Stimulated activated CD4-positive, alpha-beta T cell treated with anti-CD3 and anti-CD28 coated beads, TNF-alpha, amount 100 ng/mL, for 24 hours (primary cell): ENCODE measurements around the gene WFDC11.
A peak's percentile ranks its signal among the peaks of the same experiment; 100 is the strongest.
"Not testable (repeated sequence)": the region's sequence is repeated elsewhere in the genome, so short reads cannot be mapped to it uniquely, and the experiment has no call there.

Experiments used
- DNase-seq, 3 experiments: peaks; one replicate each; pipeline ENCODE4 v3.0.0-alpha.2; 2020; ENCODE audit warnings: low read depth in 3 of 3

Gene WFDC11

GRCh38 chr20:45670139-45670538 lies at the start of gene WFDC11:
WFDC11 (minus strand) TSS chr20:45670239; CDS start chr20:45650600, 19,639 bp downstream.
- DNase-seq: no peak

- not testable (repeated sequence) for DNase-seq
Observed at GRCh38 chr20:45716141-45716688, 46.2 kb upstream of the WFDC11 start.

- no peak for DNase-seq
Observed at GRCh38 chr20:45704969-45705637, 35.1 kb upstream of the WFDC11 start, which contains the start of gene WFDC10B. WFDC10B (minus strand) TSS chr20:45705019; CDS start chr20:45685992, 19,027 bp downstream.

GRCh38 chr20:45701873-45702272 lies 31.8 kb upstream of the WFDC11 start, which contains the start of gene WFDC13:
WFDC13 (plus strand) TSS chr20:45702038; CDS start chr20:45702124, 86 bp downstream.
- DNase-seq: no peak

- DNase-seq: no peak
Observed at GRCh38 chr20:45701104-45701503, 31.1 kb upstream of the WFDC11 start.

GRCh38 chr20:45695496-45695895 lies 25.5 kb upstream of the WFDC11 start:
- no peak for DNase-seq

GRCh38 chr20:45693346-45693745 lies 23.3 kb upstream of the WFDC11 start:
- DNase-seq: not testable (repeated sequence)

GRCh38 chr20:45685896-45686295 lies 15.9 kb upstream of the WFDC11 start:
- DNase-seq: no peak

GRCh38 chr20:45679650-45680049 lies 9.6 kb upstream of the WFDC11 start:
- DNase-seq: no peak

- DNase-seq: no peak
Observed at GRCh38 chr20:45672765-45673164, 2.7 kb upstream of the WFDC11 start.

GRCh38 chr20:45657038-45657437 lies 13.0 kb downstream of the WFDC11 start:
- DNase-seq: not testable (repeated sequence)

- DNase-seq: not testable (repeated sequence)
Observed at GRCh38 chr20:45651726-45652125, 18.3 kb downstream of the WFDC11 start.

GRCh38 chr20:45649312-45649863 lies 20.7 kb downstream of the WFDC11 start:
- no peak for DNase-seq

- no peak for DNase-seq
Observed at GRCh38 chr20:45647441-45648050, 22.5 kb downstream of the WFDC11 start.

- no peak for DNase-seq
Observed at GRCh38 chr20:45646875-45647274, 23.2 kb downstream of the WFDC11 start.

- not testable (repeated sequence) for DNase-seq
Observed at GRCh38 chr20:45645869-45646268, 24.2 kb downstream of the WFDC11 start.

GRCh38 chr20:45641076-45641475 lies 29.0 kb downstream of the WFDC11 start:
- not testable (repeated sequence) for DNase-seq

- no peak for DNase-seq
Observed at GRCh38 chr20:45639687-45640086, 30.4 kb downstream of the WFDC11 start.

GRCh38 chr20:45636513-45636912 lies 33.5 kb downstream of the WFDC11 start:
- no peak for DNase-seq

- DNase-seq: no peak
Observed at GRCh38 chr20:45631184-45631583, 38.9 kb downstream of the WFDC11 start, which contains the start of gene WFDC9. WFDC9 (minus strand) TSS chr20:45631284; CDS start chr20:45610181, 21,103 bp downstream.

- no peak for DNase-seq
Observed at GRCh38 chr20:45630371-45630770, 39.7 kb downstream of the WFDC11 start.

GRCh38 chr20:45629496-45630100 lies 40.4 kb downstream of the WFDC11 start, which contains the start of gene WFDC10A:
WFDC10A (plus strand) TSS chr20:45629739; CDS start chr20:45629814, 75 bp downstream.
- DNase-seq: peak in 1 of 3 experiments; percentile 34
